NCI-H748 treated with DMSO at 0.1 percent for 48 hours (cell line): ENCODE results near the gene NRARP.
"Not testable (repeated sequence)": the region's sequence is repeated elsewhere in the genome, so short reads cannot be mapped to it uniquely, and the experiment has no call there.

ENCODE experiments used
- DNase-seq: peaks from one replicate; lab custom pipeline; 2025; lab: John Stamatoyannopoulos, UW

Gene NRARP

DNA sequence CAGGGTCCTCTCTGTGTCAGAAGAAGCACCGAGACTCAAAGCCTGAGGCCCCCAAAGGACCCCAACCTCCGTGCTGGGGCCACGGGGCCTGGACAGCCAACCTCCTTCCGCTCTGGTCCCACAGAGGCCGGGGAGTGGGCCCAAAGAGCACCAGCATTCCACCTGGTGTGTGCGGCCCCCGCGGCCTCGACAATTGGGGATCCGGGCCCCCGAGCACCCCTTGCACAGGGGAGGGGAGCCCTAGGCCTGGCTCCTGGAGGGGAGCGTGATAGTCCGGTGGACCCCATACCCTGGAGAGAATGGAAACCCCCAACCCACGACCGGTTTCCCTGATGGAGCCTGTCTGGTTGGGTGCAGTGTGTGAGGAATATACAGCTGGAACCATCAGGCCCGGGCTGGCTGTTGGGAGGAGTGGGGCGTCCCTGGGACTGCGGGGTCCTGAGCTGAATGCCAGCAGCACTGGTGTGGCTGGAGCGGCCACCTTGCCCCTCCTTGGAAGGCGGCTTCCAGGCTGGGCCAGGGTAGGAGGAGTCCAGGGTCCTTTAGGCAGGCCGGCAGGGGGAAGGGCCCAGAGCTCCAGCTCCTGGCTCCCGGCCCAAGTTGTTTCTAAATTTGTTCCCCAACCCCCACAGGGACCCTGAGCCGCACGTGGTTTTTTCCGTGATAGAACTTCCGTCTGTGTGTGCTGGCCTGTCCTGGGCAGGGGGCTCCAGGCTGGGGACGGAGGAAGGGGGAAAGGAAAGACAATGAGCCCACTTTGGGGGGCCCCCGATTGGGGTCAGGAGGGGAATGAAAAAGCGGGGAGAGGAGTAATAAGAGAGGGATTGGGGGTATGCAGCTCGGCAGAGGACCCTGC lies 25.4 kb downstream of the NRARP start:
- DNase-seq = no peak

DNA sequence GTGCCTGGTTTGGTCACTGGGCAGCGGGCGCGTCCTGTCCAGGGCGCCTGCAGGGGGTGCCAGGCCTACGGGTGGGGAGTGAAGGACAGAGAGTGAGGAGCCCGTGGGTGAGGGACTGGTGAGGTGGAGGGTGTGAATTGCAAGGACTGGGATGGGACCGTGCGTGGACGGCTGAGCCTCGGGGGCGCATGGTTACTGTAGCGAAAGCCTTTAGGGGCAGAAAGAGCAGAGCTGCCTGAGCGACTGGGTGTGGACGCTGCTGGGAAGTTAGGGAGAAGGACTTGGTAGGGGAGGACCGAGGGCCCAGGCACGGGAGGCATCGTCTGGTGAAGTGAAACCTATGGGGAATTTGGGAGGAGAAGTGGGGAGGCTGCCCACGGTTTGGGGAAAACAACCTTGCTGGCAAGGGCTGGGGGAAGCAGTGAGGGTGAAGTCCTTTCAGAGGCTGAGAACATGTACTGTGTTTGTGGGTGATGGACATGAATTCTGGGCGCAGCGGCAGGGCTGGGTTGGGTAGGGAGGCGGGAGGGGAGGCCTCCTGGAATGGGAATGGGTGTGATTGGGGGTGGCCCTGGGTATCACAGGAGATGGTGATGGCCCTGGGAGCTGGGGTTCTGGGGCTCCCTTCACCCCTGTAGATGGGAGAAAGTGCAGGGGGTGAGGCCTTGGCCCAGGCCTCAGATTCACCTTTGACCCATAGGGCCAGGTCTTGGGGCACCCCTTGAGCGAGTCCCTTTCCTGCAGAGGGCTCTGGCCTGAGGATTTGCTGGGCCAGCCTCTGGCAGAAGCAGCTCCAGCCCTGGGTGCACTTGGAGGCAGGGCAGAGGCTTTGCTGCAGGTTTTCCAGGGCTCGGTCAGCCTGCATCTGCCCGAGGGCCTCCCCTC lies 26.2 kb downstream of the NRARP start:
- DNase-seq = no peak

DNA sequence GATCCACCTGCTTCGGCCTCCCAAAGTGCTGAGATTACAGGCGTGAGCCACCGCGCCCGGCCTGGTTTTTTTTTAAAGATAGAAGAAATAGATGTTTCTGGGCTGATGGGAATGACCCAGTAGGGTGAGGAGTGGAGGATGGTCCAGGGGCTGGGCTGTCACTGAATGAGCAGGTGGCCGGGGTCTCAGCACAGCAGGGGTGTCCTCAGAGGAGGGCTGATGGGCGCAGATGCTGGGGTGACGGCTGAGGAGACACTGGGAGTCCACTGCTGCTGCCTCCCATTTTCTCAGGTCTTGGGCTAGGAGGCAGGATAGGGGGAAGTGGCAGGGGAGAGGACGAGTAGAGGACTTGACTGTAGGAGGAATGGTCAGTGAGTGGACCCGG lies 26.9 kb downstream of the NRARP start:
- DNase-seq = no peak

DNA sequence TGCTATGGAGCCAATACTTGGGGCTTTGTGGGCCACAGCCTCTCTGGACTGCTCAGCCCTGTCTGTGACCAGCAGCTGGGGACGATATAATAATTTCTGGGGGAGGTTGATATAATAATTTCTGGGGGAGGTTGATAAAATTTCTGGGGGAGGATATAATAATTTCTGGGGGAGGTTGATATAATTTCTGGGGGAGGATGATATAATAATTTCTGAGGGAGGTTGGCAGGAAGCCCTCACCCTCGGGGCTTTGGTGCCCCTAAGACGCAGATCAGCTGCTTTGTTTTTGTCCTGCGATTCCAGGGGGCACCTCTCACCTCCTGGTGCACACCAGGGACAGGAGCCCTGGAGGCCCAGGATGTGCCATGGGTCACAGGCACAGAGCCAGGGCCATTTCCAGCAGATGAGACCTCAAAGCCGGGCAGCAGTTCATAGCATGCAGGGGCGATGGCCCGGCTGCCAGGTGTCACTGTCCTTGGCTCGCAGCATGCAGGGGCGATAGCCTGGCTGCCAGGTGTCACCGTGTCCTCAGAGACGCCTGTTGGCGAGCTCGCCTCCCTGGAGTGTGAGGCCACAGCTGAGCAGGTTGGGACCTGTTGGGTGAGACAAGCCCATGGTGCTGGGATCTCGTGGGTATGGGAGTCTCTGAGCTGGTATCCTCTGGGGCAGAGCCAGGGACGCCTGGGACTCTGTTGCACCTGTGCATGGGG lies 28.3 kb downstream of the NRARP start:
- no peak for DNase-seq

DNA sequence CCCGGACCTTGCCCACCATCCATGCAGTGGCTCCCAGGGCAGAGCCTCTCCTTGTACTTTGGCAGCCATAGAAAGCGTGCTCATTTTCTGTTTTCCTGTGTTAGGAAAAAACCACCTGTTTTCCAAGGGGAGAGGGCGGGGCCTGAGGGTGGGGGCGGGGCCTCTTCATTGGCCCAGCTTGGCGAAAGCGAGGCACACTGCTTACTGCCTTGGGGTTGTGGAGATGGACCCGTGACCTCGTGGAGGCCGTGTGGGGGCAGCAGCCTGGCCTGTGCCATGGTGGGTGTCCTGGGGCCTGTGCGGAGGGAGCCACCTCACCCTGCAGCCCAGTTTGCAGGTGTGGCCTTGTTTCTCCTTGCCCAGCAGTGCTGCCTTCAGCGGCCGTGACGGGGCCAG lies 29.0 kb downstream of the NRARP start:
- no peak for DNase-seq

DNA sequence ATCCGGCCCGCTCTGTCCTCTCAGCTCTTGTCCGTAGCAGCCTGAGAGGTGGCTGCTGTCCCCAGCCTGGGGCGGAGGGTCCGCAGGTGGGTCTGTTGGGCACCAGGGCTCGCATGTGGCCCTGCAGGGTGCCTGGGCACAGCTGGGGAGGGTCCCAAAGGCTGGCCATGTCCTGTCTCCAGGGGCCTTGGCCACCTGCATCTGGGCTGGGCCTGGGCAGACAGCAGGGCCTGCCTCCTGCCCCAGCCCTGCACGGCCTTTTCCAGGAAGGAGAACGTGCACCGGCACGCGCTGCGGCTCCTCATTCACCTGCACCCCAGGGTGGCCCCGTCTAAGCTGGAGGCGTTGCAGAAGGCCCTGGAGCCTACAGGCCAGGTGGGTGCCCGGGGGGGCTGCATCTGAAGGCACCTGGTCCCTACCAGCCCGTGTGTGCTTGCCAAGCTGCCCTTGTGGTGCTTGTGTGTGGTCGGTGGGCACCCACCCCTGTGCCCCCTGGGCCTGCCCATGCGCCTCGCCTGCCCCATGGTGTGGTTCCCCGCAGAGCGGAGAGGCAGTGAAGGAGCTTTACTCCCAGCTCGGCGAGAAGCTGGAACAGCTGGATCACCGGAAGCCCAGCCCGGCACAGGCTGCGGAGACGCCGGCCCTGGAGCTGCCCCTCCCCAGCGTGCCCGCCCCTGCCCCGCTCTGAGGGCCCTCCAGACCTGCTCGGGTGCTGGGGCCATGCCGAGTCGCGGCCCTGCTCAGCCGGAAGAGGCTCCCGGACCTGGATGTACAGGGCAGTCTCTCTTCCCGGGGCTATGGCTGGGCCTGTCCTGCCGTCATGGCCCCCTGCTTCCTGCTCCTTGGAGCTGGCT lies 29.6 kb downstream of the NRARP start:
- no peak for DNase-seq

DNA sequence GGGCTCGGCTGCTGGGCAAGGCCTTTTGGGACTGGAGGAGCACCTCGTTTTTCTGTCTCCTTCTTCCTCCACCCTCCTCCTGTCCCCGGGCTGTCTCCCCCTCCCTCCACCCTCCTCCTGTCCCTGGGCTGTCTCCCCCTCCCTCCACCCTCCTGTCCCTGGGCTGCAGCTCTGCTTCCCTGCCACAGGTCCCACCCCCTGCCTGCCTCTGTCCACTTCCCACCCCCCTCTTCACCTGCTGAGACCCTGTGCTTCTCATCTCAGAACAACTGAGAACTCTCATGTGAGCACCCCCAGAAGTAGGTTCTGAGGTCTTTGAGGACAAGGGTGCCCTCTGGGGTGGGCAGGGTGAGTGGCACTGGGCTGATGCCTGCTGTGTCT lies 30.4 kb downstream of the NRARP start:
- DNase-seq = no peak

DNA sequence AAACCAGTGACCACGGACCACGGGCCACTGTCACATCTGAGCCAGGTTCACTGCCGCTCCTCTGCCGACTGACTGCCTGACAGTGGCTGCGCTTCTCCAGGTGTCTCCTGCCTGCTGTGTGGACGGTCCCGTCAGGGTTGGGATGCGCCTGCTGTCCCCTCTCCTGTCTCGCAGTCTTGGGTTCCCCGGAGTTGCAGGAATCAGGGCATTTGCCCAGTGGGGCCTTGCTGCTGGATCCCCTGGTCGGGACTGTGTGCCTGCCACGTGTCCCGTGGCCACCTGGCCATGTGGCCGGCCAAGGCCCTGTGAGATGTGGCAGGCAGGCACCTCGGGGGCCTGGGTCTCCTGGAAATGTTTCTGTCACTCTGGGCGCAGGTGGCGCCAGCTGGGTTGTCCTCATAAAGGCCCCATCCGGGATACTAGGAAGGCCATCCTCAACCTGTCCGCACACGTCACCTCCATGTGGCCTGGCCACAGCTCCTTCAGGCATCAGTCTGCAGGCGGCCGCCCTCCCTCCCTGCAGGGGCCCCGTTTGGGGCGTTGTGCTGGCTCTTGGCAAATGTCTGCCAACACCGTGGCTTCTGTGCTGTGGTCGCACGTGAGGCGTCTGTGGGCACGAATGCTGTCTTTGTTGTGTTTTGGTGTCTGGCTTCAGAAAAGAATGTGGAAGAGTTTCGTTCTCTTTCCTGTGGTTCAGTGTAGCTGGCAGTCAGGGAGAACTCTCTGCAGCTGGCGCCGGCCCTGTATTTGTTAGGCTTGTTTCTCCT lies 31.0 kb downstream of the NRARP start:
- DNase-seq = no peak

DNA sequence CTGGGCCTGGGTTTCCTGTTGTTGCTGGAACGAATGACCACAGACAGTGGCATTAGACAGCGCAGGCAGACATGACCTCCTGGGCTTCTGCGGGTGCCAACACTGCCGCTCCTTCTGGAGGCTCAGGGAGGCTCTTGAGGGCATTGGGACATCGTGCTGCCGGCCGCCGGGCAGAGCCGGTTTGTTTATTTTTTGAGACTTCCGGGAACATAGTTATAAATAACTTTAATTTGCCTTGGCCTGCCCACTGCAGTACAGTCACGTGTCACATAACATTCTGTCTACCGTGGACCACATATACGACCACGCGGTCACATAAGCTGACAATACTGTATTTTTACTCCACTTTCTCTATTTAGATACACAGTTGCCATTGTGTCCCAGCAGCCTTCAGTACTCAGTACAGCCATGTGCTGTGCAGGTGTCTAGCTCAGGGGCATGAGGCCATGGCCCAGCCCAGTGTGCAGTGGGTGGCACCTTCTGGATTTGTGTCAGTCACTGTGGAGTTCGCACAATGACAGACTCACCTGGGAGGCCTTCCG lies 32.8 kb downstream of the NRARP start:
- DNase-seq = no peak

DNA sequence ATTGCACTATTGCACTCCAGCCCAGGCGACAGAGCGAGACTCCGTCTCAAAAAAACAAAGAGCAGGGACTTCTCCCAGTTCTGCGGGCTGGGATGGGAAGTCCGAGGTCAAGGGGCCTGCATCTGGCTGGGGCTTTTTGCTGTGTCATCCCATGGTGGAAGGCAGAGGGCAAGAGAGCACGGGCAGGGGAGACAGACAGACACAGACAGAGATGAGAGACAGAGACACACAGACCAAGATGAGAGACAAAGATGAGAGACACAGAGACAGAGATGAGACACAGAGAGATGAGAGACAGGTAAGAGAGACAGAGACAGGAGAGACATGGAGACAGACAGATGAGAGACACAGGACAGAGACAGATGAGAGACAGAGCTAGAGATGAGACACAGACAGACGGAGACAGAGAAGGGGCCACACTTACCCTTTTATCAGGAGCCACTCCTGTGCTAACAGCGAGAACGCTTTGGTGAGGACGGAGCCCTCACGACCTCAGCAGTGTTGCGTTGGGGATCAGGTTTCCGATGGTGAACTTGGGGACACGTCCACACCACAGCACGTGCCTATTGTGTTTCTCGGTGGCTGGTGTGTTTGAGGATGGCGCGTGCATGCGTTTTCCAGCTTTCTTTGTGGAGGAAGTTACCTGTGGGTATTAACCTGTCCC lies 33.4 kb downstream of the NRARP start:
- DNase-seq = no peak

DNA sequence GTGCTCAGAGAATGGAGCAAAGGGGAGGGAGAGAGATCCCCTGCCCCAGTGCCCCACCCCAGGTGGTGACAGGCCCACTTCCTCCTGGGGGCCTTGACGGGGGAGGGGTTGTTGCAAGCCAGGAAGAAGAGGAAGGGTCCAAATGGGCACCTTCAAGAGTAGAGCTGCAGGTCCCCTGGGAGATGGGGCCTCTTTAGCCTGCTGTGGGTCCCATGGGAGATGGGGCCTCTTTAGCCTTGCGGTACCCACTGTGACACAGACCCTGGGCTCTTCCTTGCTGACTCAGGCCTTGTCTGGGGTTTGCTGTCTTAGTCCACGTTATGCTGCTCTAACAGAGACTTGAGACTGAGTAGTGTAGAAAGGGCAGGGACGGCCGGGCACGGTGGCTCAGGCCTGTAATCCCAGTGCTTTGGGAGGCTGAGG lies 34.1 kb downstream of the NRARP start:
- no peak for DNase-seq

DNA sequence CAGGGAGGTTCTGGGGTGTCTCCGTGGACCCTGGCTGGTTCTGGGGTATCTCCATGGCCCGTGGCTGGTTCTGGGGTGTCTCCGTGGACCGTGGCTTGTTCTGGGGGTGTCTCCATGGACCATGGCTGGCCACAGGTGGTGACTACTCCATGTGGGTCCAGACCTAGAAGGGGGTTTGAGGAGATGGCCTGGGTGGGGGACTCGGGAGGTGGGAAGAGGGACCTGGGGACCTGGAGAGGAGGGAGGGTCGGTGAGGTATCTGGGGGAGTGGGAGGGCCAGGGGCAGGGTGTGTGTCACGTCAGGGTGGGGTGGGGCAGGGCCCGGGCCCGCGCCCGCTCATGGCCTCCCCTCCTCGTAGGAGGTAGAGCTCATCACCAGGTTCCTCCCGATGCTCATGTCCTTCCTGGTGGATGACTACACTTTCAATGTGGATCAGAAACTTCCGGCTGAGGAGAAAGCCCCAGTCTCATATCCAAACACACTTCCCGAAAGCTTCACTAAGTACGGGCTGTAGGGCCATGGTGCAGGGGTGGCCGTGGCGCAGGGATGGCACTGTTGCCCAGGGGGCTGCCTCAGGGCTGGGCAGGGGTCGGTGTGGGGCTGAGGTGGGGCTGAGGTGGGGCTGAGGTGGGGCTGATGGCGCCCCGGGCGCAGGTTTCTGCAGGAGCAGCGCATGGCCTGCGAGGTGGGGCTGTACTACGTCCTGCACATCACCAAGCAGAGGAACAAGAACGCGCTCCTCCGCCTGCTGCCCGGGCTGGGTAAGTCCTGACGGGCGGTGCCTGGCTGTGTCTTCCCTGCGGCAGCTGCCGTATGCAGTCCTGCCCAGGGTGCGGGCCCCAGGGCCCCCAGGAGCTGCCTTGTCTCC lies 35.3 kb downstream of the NRARP start:
- DNase-seq = no peak

DNA sequence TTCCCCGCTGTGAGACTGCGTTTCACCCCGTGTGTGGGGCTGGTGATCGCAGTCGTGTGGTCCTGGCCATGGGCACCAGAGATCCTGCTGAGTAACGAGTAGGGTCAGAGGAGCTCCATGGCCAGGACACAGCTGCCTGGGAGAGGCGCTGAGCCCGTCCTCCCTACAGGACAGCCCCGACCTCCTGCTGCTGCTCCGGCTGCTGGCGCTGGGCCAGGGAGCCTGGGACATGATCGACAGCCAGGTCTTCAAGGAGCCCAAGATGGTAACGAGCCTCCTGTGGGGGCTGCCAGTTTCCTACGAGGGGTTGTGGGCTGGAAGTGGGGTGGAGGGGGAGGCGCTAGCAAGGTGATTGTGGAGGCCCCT lies 35.9 kb downstream of the NRARP start:
- DNase-seq = no peak

DNA sequence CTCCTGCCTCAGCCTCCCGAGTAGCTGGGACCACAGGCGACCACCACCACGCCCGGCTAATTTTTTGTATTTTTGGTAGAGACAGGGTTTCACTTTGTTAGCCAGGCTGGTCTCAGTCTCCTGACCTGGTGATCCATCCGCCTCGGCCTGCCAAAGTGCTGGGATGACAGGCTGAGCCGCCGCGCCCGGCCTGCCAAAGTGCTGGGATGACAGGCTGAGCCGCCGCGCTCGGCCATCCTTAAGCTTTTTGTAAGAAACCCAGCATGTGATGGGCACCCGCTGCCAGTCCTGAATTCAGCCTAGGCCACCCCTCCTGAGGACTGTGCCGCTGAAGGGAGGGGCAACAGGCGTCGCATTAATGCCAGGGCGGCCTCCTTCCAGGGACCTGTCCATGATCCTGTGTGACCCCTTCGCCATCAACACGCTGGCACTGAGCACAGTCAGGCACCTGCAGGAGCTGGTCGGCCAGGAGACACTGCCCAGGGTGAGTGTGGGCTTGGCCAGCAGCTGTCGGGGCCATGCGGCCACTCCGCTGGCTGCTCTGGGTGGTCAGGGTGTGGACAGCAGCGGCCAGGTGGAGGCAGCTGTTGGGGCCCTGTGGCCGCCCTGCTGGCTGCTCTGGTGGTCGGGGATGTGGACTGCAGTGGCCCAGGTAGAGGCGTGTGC lies 36.4 kb downstream of the NRARP start:
- no peak for DNase-seq

DNA sequence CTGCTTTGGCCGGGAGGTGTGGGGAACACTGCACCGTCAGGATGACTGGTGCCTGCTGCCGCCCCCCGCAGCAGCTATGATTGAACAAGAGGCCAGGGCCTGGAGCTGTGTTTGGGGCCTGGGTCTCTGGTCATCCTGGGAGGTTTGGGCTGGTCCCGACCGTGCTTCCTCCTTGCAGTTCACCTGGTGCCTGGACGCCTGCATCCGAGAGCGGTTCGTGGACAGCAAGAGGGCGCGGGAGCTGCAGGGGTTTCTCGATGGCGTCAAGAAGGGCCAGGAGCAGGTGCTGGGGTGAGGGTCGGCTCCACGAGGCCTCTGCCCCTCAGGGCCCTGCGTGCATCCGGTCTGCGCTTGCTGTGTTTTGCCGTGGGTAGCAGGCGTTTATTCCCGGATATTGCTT lies 38.0 kb downstream of the NRARP start:
- no peak for DNase-seq

DNA sequence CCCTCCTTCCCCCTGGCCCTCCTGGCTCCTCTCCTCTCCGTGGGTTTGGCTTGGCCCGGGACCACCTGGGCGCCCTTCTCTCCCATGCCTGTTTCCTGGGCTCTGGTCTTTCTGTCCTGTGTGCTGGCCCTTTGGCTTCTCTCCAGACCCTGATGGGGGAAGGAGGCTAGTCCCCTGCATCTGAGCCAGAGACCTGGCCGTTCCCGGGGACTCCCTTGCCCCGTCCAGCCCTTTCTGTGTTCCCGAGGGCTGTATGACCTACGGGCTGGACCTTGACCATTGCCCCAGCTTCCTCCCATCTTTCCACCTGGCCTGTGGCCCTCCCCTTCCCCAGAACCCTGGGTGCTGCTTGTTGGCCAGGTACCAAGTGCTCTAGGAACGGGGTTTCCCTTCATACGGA lies 38.6 kb downstream of the NRARP start:
- no peak for DNase-seq

DNA sequence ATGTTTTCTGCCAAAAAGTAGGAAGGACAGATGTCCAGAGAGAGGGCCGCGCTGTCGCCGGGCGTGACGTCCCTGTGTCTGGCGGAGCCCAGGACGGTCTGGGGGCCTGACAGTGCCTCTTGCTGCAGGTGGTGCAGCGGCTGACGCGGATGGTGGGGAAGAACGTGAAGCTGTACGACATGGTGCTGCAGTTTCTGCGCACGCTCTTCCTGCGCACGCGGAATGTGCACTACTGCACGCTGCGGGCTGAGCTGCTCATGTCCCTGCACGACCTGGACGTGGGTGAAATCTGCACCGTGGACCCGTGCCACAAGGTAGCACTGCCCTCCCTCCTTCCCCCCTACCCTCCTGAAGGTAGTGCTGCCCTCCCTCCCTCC lies 39.2 kb downstream of the NRARP start:
- no peak for DNase-seq

DNA sequence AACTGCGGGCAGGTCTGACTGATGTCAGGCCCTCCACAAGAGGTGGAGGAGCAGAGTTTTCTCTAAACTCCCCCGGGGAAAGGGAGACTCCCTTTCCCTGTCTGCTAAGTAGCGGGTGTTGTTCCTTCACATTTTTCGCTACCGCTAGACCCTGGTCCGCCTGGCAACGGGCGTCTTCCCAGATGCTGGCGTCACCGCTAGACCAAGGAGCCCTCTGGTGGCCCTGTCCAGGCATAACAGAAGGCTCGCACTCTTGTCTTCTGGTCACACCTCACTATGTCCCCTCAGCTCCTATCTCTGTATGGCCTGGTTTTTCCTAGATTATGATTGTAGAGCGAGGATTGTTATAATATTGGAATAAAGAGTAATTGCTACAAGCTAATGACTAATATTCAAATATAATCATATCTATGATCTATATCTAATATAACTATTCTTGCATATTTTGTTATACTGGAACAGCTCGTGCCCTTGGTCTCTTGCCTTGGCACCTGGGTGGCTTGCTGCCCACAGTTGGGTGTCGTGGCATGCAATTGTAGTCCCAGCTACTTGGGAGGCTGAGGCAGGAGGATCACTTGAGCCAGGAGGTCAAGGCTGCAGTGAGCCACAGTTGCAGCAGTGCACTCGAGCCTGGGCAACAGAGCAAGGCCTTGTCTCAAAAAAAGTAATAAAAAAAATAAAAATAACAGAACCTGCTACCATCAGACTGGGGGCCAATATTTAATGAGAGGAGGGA lies 39.7 kb downstream of the NRARP start:
- DNase-seq = not testable (repeated sequence)
